ENCODE measurements around the gene MTERF2. TPM values are rescaled to one million over a fixed set of nuclear protein-coding genes. Genes with fewer than 3 reads are reported as not detected.

MTERF2 gene
- total RNA-seq, 1 experiment from 2014 or later = 6.7 TPM

- Histone ChIP-seq H4K20me1 (ENCODE audit: insufficient read depth, low read depth, low read length) (no peaks in the 10 kb centered on the region), H3K9ac (ENCODE audit: low read length) (no peak overlapping the region), H2AFZ (ENCODE audit: low read length) (no peak overlapping the region), H3K9me3 (ENCODE audit: low read length) (no peaks in the 10 kb centered on the region), H3K4me1 (ENCODE audit: low read length) (no peaks in the 10 kb centered on the region), H3K36me3 (ENCODE audit: insufficient read depth, low read length) (peaks cover 19% of the 10 kb centered on the region), H3K27me3 (ENCODE audit: low read length) (no peaks in the 10 kb centered on the region), H3K4me2 (ENCODE audit: low read depth, low read length, poor library complexity, severe bottlenecking) (no peak overlapping the region), H3K4me3 (ENCODE audit: low read length) (no peak overlapping the region), H3K9me2 (replicated peaks; ENCODE audit: insufficient read depth, low read length) (no peaks in the 10 kb centered on the region), H3K79me2 (ENCODE audit: low read length) (no peaks in the 10 kb centered on the region), H3K27ac (ENCODE audit: low read length) (no peak overlapping the region)
- DNase-seq = no peak
Observed at GRCh38 chr12:106975098-106975497, 11.8 kb downstream of the MTERF2 start.

GRCh38 chr12:106974511-106974910, 12.4 kb downstream of the MTERF2 start:
- no peak overlapping the region for H2AFZ ChIP-seq (ENCODE audit: low read length)
- no peaks in the 10 kb centered on the region for H3K9me2 ChIP-seq (replicated peaks; ENCODE audit: insufficient read depth, low read length)
- no peak overlapping the region for H3K4me3 ChIP-seq (ENCODE audit: low read length)
- H3K79me2 ChIP-seq (ENCODE audit: low read length) = no peaks in the 10 kb centered on the region
- no peaks in the 10 kb centered on the region for H4K20me1 ChIP-seq (ENCODE audit: insufficient read depth, low read depth, low read length)
- no peaks in the 10 kb centered on the region for H3K9me3 ChIP-seq (ENCODE audit: low read length)
- no peak for DNase-seq
- H3K36me3 ChIP-seq (ENCODE audit: insufficient read depth, low read length) = peaks cover 24% of the 10 kb centered on the region
- H3K9ac ChIP-seq (ENCODE audit: low read length) = no peak overlapping the region
- no peaks in the 10 kb centered on the region for H3K27me3 ChIP-seq (ENCODE audit: low read length)
- no peaks in the 10 kb centered on the region for H3K4me1 ChIP-seq (ENCODE audit: low read length)
- no peak overlapping the region for H3K4me2 ChIP-seq (ENCODE audit: low read depth, low read length, poor library complexity, severe bottlenecking)
- no peak overlapping the region for H3K27ac ChIP-seq (ENCODE audit: low read length)

GRCh38 chr12:106973545-106973944, 13.4 kb downstream of the MTERF2 start:
- Histone ChIP-seq H3K4me2 (ENCODE audit: low read depth, low read length, poor library complexity, severe bottlenecking) (no peak overlapping the region), H3K4me3 (ENCODE audit: low read length) (no peak overlapping the region), H4K20me1 (ENCODE audit: insufficient read depth, low read depth, low read length) (no peaks in the 10 kb centered on the region), H3K4me1 (ENCODE audit: low read length) (no peaks in the 10 kb centered on the region), H3K79me2 (ENCODE audit: low read length) (no peaks in the 10 kb centered on the region), H3K27ac (ENCODE audit: low read length) (no peak overlapping the region), H3K9ac (ENCODE audit: low read length) (no peak overlapping the region), H3K27me3 (ENCODE audit: low read length) (no peaks in the 10 kb centered on the region), H3K9me2 (replicated peaks; ENCODE audit: insufficient read depth, low read length) (no peaks in the 10 kb centered on the region), H2AFZ (ENCODE audit: low read length) (no peak overlapping the region), H3K9me3 (ENCODE audit: low read length) (no peaks in the 10 kb centered on the region), H3K36me3 (ENCODE audit: insufficient read depth, low read length) (peaks cover 28% of the 10 kb centered on the region)
- no peak for DNase-seq

GRCh38 chr12:106971065-106971464, 15.9 kb downstream of the MTERF2 start:
- no peaks in the 10 kb centered on the region for H3K4me1 ChIP-seq (ENCODE audit: low read length)
- peaks cover 25% of the 10 kb centered on the region for H3K36me3 ChIP-seq (ENCODE audit: insufficient read depth, low read length)
- H3K9ac ChIP-seq (ENCODE audit: low read length) = no peak overlapping the region
- no peak overlapping the region for H2AFZ ChIP-seq (ENCODE audit: low read length)
- DNase-seq = no peak
- H4K20me1 ChIP-seq (ENCODE audit: insufficient read depth, low read depth, low read length) = no peaks in the 10 kb centered on the region
- H3K9me3 ChIP-seq (ENCODE audit: low read length) = no peaks in the 10 kb centered on the region
- H3K27ac ChIP-seq (ENCODE audit: low read length) = no peak overlapping the region
- H3K4me2 ChIP-seq (ENCODE audit: low read depth, low read length, poor library complexity, severe bottlenecking) = no peak overlapping the region
- peaks cover 2% of the 10 kb centered on the region for H3K79me2 ChIP-seq (ENCODE audit: low read length)
- no peaks in the 10 kb centered on the region for H3K27me3 ChIP-seq (ENCODE audit: low read length)
- H3K4me3 ChIP-seq (ENCODE audit: low read length) = no peak overlapping the region
- H3K9me2 ChIP-seq (replicated peaks; ENCODE audit: insufficient read depth, low read length) = no peaks in the 10 kb centered on the region

GRCh38 chr12:106964526-106964925, 22.4 kb downstream of the MTERF2 start:
- no peak overlapping the region for H3K4me2 ChIP-seq (ENCODE audit: low read depth, low read length, poor library complexity, severe bottlenecking)
- no peaks in the 10 kb centered on the region for H4K20me1 ChIP-seq (ENCODE audit: insufficient read depth, low read depth, low read length)
- H3K27ac ChIP-seq (ENCODE audit: low read length) = no peak overlapping the region
- H3K27me3 ChIP-seq (ENCODE audit: low read length) = no peaks in the 10 kb centered on the region
- no peaks in the 10 kb centered on the region for H3K9me2 ChIP-seq (replicated peaks; ENCODE audit: insufficient read depth, low read length)
- H3K36me3 ChIP-seq (ENCODE audit: insufficient read depth, low read length) = 0 out of 2 replicates have a peak, but pooled peaks cover 3% of the 10 kb centered on the region
- no peak overlapping the region for H3K4me3 ChIP-seq (ENCODE audit: low read length)
- no peak overlapping the region for H3K9ac ChIP-seq (ENCODE audit: low read length)
- H3K4me1 ChIP-seq (ENCODE audit: low read length) = no peaks in the 10 kb centered on the region
- H3K79me2 ChIP-seq (ENCODE audit: low read length) = peaks cover 56% of the 10 kb centered on the region
- no peak for DNase-seq
- no peaks in the 10 kb centered on the region for H3K9me3 ChIP-seq (ENCODE audit: low read length)
- no peak overlapping the region for H2AFZ ChIP-seq (ENCODE audit: low read length)

DNA sequence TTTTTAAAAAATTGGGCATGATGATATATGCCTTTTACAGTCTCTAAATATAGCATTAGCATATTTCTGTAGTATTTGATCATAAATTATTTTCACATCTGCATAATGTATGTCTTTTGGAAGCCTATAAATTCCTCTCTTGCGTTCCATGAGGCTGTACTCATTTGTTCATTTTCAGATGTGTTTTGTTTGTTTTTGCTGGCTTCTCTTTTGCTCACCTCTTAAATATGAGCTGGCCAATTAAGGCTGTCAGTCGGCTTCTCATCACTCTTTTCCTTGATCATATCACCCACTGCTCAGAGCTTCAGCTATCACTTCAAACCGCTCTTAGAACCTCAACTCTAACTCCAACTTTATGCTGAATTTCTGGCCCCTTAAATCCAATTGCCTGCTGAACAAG, 24.7 kb downstream of the MTERF2 start:
- no peaks in the 10 kb centered on the region for H3K36me3 ChIP-seq (ENCODE audit: insufficient read depth, low read length)
- H4K20me1 ChIP-seq (ENCODE audit: insufficient read depth, low read depth, low read length) = no peaks in the 10 kb centered on the region; the same call in 1 of the 2 replicates
- no peaks in the 10 kb centered on the region for H3K27me3 ChIP-seq (ENCODE audit: low read length)
- no peak overlapping the region for H2AFZ ChIP-seq (ENCODE audit: low read length)
- H3K9me2 ChIP-seq (replicated peaks; ENCODE audit: insufficient read depth, low read length) = no peaks in the 10 kb centered on the region
- H3K9ac ChIP-seq (ENCODE audit: low read length) = no peak overlapping the region
- H3K9me3 ChIP-seq (ENCODE audit: low read length) = no peaks in the 10 kb centered on the region
- peaks cover 15% of the 10 kb centered on the region for H3K4me1 ChIP-seq (ENCODE audit: low read length)
- DNase-seq = no peak
- H3K27ac ChIP-seq (ENCODE audit: low read length) = no peak overlapping the region
- no peak overlapping the region for H3K4me2 ChIP-seq (ENCODE audit: low read depth, low read length, poor library complexity, severe bottlenecking)
- H3K4me3 ChIP-seq (ENCODE audit: low read length) = no peak overlapping the region
- H3K79me2 ChIP-seq (ENCODE audit: low read length) = peaks cover 78% of the 10 kb centered on the region

DNA sequence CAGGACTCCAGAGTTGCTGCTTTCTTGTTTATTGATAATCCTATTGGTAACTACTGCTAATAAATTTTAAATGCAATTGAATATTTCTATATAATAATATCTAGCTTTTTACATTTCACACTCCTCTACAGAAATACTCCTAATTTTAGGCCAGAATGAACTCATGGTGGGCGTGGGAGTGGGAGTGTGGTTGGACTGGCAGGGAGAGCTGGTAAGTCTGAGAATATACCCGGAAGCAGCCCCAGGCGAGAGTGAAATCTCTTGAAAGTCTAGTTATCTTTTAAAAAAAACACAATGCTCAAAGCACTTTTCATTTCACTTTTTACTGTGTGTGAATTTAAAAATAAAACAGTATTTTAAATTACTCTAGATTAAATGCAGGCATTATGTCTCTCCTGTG, 26.5 kb downstream of the MTERF2 start:
- Histone ChIP-seq H3K9ac (ENCODE audit: low read length) (no peak overlapping the region), H3K79me2 (ENCODE audit: low read length) (peaks cover 84% of the 10 kb centered on the region), H3K27ac (ENCODE audit: low read length) (no peak overlapping the region), H3K27me3 (ENCODE audit: low read length) (no peaks in the 10 kb centered on the region), H2AFZ (ENCODE audit: low read length) (no peak overlapping the region), H3K4me3 (ENCODE audit: low read length) (no peak overlapping the region), H3K36me3 (ENCODE audit: insufficient read depth, low read length) (no peaks in the 10 kb centered on the region), H3K9me2 (replicated peaks; ENCODE audit: insufficient read depth, low read length) (no peaks in the 10 kb centered on the region), H3K4me2 (ENCODE audit: low read depth, low read length, poor library complexity, severe bottlenecking) (no peak overlapping the region), H3K4me1 (ENCODE audit: low read length) (peaks cover 16% of the 10 kb centered on the region), H4K20me1 (ENCODE audit: insufficient read depth, low read depth, low read length) (no peaks in the 10 kb centered on the region; the same call in 1 of the 2 replicates), H3K9me3 (ENCODE audit: low read length) (no peaks in the 10 kb centered on the region)
- peak; percentile 24 for DNase-seq

- no peaks in the 10 kb centered on the region for H3K9me2 ChIP-seq (replicated peaks; ENCODE audit: insufficient read depth, low read length)
- H3K36me3 ChIP-seq (ENCODE audit: insufficient read depth, low read length) = no peaks in the 10 kb centered on the region
- H4K20me1 ChIP-seq (ENCODE audit: insufficient read depth, low read depth, low read length) = no peaks in the 10 kb centered on the region; the same call in 1 of the 2 replicates
- H2AFZ ChIP-seq (ENCODE audit: low read length) = peak overlapping the region; percentile 76; the same call in 1 of the 2 replicates
- peak overlapping the region; percentile 24; the same call in 1 of the 2 replicates for H3K27ac ChIP-seq (ENCODE audit: low read length)
- DNase-seq = peak; percentile 43
- H3K4me1 ChIP-seq (ENCODE audit: low read length) = peaks cover 28% of the 10 kb centered on the region
- H3K4me2 ChIP-seq (ENCODE audit: low read depth, low read length, poor library complexity, severe bottlenecking) = peak overlapping the region; percentile 79
- H3K27me3 ChIP-seq (ENCODE audit: low read length) = no peaks in the 10 kb centered on the region
- H3K9me3 ChIP-seq (ENCODE audit: low read length) = no peaks in the 10 kb centered on the region
- peak overlapping the region; percentile 95 for H3K9ac ChIP-seq (ENCODE audit: low read length)
- H3K4me3 ChIP-seq (ENCODE audit: low read length) = peak overlapping the region; percentile 98
- H3K79me2 ChIP-seq (ENCODE audit: low read length) = peaks cover 57% of the 10 kb centered on the region
Observed at GRCh38 chr12:106957583-106957982, 29.4 kb downstream of the MTERF2 start.
